ENCODE data around the gene UMODL1.

UMODL1 gene

GRCh38 chr21:42097274-42097673 is 26.2 kb downstream of the UMODL1 start:
- DNase-seq: peak; percentile 26

GRCh38 chr21:42097860-42098454 is 26.8 kb downstream of the UMODL1 start:
- DNase-seq: peak; percentile 98

- DNase-seq: no peak
Observed at GRCh38 chr21:42098957-42099505, 27.9 kb downstream of the UMODL1 start.

- no peak for DNase-seq
Observed at GRCh38 chr21:42101246-42101645, 30.1 kb downstream of the UMODL1 start.

GRCh38 chr21:42102076-42102475 is 31.0 kb downstream of the UMODL1 start:
- no peak for DNase-seq

- no peak for DNase-seq
Observed at GRCh38 chr21:42102526-42102925, 31.4 kb downstream of the UMODL1 start.

GRCh38 chr21:42102991-42103390 is 31.9 kb downstream of the UMODL1 start:
- no peak for DNase-seq

- no peak for DNase-seq
Observed at GRCh38 chr21:42103843-42104242, 32.7 kb downstream of the UMODL1 start.

GRCh38 chr21:42105476-42106315 is 34.6 kb downstream of the UMODL1 start:
- no peak for DNase-seq

GRCh38 chr21:42106425-42106824 is 35.3 kb downstream of the UMODL1 start:
- DNase-seq: no peak

GRCh38 chr21:42107177-42107880 is 36.2 kb downstream of the UMODL1 start:
- no peak for DNase-seq

- DNase-seq: peak; percentile 64
Observed at GRCh38 chr21:42107881-42108553, 36.9 kb downstream of the UMODL1 start.

GRCh38 chr21:42108554-42109340 is 37.6 kb downstream of the UMODL1 start:
- no peak for DNase-seq

- no peak for DNase-seq
Observed at GRCh38 chr21:42109473-42109872, 38.4 kb downstream of the UMODL1 start.

GRCh38 chr21:42109873-42110525 is 38.9 kb downstream of the UMODL1 start:
- no peak for DNase-seq

GRCh38 chr21:42110691-42111469 is 39.8 kb downstream of the UMODL1 start:
- DNase-seq: no peak

GRCh38 chr21:42111470-42111743 is 40.3 kb downstream of the UMODL1 start:
- no peak for DNase-seq

GRCh38 chr21:42111811-42112210 is 40.7 kb downstream of the UMODL1 start:
- DNase-seq: no peak

GRCh38 chr21:42112238-42112637 is 41.1 kb downstream of the UMODL1 start:
- no peak for DNase-seq

GRCh38 chr21:42112857-42113256 is 41.7 kb downstream of the UMODL1 start:
- peak; percentile 48 for DNase-seq

GRCh38 chr21:42113926-42114409 is 42.9 kb downstream of the UMODL1 start:
- DNase-seq: no peak

All from fibroblast of skin of scalp (primary cell).